Stomach smooth muscle (tissue), 2 donors: ENCODE data around the gene SETD5.

Experiments used
- H3K27ac ChIP-seq: one replicate; pipeline ENCODE4 v1.7.0; 2013; ENCODE audit warnings: mild to moderate bottlenecking, low read length, inconsistent platforms
- H3K27me3 ChIP-seq, 2 donors: one replicate each; pipeline ENCODE4 v1.7.0; 2013; ENCODE audit warnings: low read length in 2 of 2; ENCODE audit not compliant: insufficient read depth in 2 of 2, control insufficient read depth in 1 of 2
- H3K36me3 ChIP-seq, 2 donors: one replicate each; pipeline ENCODE4 v1.7.0; 2013; ENCODE audit warnings: low read length in 2 of 2; ENCODE audit not compliant: control insufficient read depth in 2 of 2, insufficient read depth in 2 of 2
- H3K4me1 ChIP-seq: one replicate; pipeline ENCODE4 v1.7.0; 2013; ENCODE audit warnings: low read length; ENCODE audit not compliant: control insufficient read depth, insufficient read depth
- H3K4me3 ChIP-seq, 2 donors: one replicate each; pipeline ENCODE4 v1.7.0; 2013; ENCODE audit warnings: low read length in 2 of 2
- H3K9ac ChIP-seq, 2 donors: one replicate each; pipeline ENCODE4 v1.7.0; 2013; ENCODE audit warnings: low read length in 2 of 2, mild to moderate bottlenecking in 1 of 2
- H3K9me3 ChIP-seq, 2 donors: one replicate each; pipeline ENCODE4 v1.7.0; 2013; ENCODE audit warnings: low read length in 2 of 2; ENCODE audit not compliant: control insufficient read depth in 2 of 2
- donor health status: healthy.
- donor health status: Pancreatic carcinoma.

SETD5 gene

DNA sequence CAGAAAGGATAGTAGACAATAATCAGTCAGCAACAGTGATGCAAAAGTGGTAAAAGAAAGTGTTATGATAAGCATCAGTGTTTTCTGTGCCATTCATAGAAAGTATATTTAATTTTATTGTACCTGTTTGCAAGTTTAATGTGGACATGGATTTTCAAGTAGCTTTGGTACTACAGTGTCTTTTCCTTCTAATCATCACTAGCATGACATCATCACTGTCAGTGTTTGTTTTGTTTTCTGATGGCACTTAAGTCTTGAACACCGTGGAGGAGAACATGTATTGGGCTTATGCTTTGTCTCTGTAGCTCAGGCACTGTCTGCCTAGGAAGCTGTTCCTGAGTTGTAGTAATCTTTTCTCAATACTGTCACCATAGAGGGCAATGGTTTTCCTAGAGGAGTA lies 41.9 kb downstream of the SETD5 start:
- no peak overlapping the region for H3K27ac ChIP-seq
- H3K27me3 ChIP-seq, result no peaks in the 10 kb centered on the region
- no peaks in the 10 kb centered on the region for H3K4me1 ChIP-seq
- H3K4me3 ChIP-seq, result no peak overlapping the region
- no peak overlapping the region for H3K9ac ChIP-seq
- peaks cover 62 to 72% of the 10 kb centered on the region in 2 donors for H3K36me3 ChIP-seq
- H3K9me3 ChIP-seq, result no peaks in the 10 kb centered on the region

- no peaks in the 10 kb centered on the region for H3K27me3 ChIP-seq
Measured at GRCh38 chr3:9441501-9442221, 44.2 kb downstream of the SETD5 start.

GRCh38 chr3:9448071-9448470 lies 50.7 kb downstream of the SETD5 start:
- H3K27ac ChIP-seq, result no peak overlapping the region
- no peak overlapping the region for H3K9ac ChIP-seq
- H3K4me1 ChIP-seq, result no peaks in the 10 kb centered on the region
- no peaks in the 10 kb centered on the region for H3K27me3 ChIP-seq
- H3K9me3 ChIP-seq, result no peaks in the 10 kb centered on the region
- no peak overlapping the region for H3K4me3 ChIP-seq
- H3K36me3 ChIP-seq, result peaks cover 61 to 71% of the 10 kb centered on the region in 2 donors

More at GRCh38 chr3:9441501-9442221, 44.2 kb downstream of the SETD5 start:
- Histone ChIP-seq H3K4me1 (no peaks in the 10 kb centered on the region), H3K4me3 (no peak overlapping the region), H3K9me3 (no peaks in the 10 kb centered on the region), H3K9ac (no peak overlapping the region), H3K27ac (no peak overlapping the region), H3K36me3 (peaks cover 57 to 60% of the 10 kb centered on the region in 2 donors)

GRCh38 chr3:9448643-9449042 lies 51.2 kb downstream of the SETD5 start:
- no peaks in the 10 kb centered on the region for H3K4me1 ChIP-seq
- no peak overlapping the region for H3K27ac ChIP-seq

DNA sequence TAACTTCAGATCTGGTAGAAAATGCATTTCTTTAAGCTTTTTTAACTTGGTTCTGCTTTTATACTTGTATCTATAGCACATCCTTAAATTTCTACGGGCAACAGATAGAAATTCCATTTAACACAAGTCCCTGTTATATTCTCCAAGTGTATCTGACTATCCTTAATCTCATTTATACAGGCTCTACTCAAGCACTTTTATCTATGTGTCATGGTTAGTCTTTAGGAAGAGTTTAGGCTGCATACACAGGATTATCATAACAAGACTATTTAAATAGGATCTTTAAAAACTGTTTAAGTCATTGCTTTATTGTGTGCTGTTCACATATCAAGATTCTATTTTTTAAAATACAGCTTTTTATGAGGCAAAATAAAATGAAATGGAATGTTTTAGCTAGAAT lies 52.7 kb downstream of the SETD5 start:
- Histone ChIP-seq H3K36me3 (peaks cover 43 to 64% of the 10 kb centered on the region in 2 donors), H3K27me3 (no peaks in the 10 kb centered on the region), H3K9me3 (no peaks in the 10 kb centered on the region), H3K4me3 (no peak overlapping the region), H3K9ac (no peak overlapping the region), H3K4me1 (no peaks in the 10 kb centered on the region), H3K27ac (no peak overlapping the region)

More at GRCh38 chr3:9448643-9449042, 51.2 kb downstream of the SETD5 start:
- H3K9me3 ChIP-seq, result no peaks in the 10 kb centered on the region
- H3K36me3 ChIP-seq, result peaks cover 55 to 69% of the 10 kb centered on the region in 2 donors
- no peak overlapping the region for H3K9ac ChIP-seq
- no peaks in the 10 kb centered on the region for H3K27me3 ChIP-seq
- H3K4me3 ChIP-seq, result no peak overlapping the region

DNA sequence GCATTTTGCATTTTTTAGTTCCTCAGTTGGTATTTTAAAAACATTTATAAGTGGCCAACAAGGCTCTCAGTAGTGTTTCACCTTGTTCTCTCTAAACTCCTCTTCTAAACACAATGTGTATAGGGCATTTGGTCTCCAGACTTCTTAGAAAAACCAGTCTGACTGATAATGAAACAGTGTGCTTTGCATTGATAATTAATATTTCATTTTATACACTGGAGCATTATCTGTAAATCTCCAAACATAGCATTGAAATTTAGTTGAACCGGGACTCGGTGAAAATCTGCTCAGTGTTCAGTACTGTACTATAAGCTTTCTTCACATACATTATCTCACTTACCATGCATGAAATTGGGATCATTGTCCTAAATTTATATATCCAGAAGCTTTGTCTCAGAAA lies 53.6 kb downstream of the SETD5 start:
- H3K27ac ChIP-seq, result no peak overlapping the region
- H3K36me3 ChIP-seq, result peaks cover 43 to 61% of the 10 kb centered on the region in 2 donors
- no peak overlapping the region for H3K4me3 ChIP-seq
- H3K9ac ChIP-seq, result no peak overlapping the region
- no peaks in the 10 kb centered on the region for H3K4me1 ChIP-seq
- no peaks in the 10 kb centered on the region for H3K27me3 ChIP-seq
- no peaks in the 10 kb centered on the region for H3K9me3 ChIP-seq

DNA sequence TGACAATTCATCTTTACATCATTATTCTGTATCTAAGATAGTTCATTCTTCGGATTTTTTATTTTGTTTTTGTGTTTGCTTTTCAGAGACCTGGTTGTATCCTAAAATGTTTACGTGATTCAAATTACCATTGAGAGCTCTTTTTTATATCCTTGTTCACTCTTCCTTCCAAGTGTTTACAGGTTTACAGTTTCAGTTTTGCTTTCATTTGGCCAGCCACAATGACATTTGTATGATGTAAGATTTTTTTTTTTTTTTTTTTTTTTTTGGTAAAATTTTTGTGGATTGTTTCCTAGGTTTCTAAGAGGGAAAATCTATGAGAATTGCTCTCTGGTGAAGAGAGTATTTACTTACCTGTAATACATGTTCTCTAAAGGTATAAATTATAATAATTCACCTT lies 55.0 kb downstream of the SETD5 start:
- Histone ChIP-seq H3K9me3 (no peaks in the 10 kb centered on the region), H3K9ac (no peak overlapping the region), H3K27me3 (no peaks in the 10 kb centered on the region), H3K4me3 (no peak overlapping the region), H3K27ac (no peak overlapping the region), H3K36me3 (peaks cover 40 to 56% of the 10 kb centered on the region in 2 donors), H3K4me1 (no peaks in the 10 kb centered on the region)

DNA sequence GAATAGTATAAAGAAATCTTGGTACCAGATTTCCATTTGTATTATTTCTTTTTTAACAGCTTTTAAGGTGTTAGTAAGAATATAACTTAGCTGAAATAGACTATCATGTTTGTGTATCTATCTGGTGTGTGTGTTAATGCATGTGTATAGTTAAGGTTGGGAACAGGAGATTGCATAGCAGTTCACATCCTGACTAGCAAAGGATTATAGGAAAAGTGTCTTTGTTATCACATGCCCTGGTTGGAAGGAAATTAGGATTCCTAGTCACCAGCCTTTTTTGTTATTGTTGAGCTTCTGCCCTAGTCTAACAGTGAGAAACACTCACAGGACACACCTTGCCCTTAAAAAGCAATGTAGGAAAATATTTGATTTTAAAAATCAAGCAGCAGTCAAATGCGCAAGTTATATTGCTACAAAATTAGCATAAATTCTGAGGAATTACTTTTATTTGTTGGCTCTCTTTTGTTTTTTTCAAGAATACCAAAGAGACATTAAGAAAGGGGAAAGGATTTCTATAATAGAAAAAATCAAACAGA lies 58.2 kb downstream of the SETD5 start:
- Histone ChIP-seq H3K9me3 (no peaks in the 10 kb centered on the region), H3K27me3 (no peaks in the 10 kb centered on the region), H3K4me1 (no peaks in the 10 kb centered on the region), H3K27ac (no peak overlapping the region), H3K9ac (no peak overlapping the region), H3K36me3 (peaks cover 17 to 33% of the 10 kb centered on the region in 2 donors), H3K4me3 (no peak overlapping the region)

DNA sequence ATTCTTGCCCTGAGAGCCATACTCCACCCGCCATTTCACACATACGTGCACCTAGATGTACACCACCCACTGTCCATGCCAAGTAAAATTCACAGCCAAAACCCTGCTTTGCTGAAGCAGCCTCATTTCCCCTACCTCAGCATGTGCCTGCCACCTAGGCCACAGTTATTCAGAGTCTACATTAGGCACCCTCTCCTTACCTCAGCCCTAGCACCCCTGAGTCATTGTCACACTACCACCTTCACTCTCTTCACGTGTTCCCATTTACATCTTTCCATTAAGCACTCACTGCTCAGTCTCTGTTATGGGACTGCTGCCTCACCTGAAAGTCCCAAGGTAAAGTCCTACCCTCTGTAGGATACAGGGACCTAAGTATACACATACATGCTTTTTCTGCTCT lies 70.0 kb downstream of the SETD5 start:
- Histone ChIP-seq H3K4me1 (no peaks in the 10 kb centered on the region), H3K27me3 (no peaks in the 10 kb centered on the region), H3K4me3 (no peak overlapping the region), H3K9ac (no peak overlapping the region), H3K27ac (no peak overlapping the region), H3K36me3 (peaks cover 62 to 71% of the 10 kb centered on the region in 2 donors), H3K9me3 (no peaks in the 10 kb centered on the region)

DNA sequence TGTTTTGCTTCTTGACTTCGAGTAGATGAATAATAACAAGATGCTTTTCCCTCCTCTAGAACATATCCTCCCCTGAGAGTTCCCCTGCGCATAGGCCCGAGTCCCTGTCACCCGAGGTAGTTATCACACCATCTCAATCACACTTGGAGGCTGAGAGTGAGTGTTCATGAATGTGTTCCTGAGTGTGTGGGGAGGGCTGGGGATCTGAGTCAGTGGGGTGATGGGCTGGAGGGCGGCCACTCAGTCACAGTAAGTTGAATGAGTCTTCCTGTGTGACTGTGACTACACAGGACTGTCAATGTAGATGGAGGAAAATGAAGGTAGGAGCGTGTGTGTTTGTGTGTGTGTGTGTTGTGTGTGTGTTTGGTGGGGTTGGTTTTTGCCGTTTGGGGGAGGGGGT lies 71.0 kb downstream of the SETD5 start:
- H3K4me1 ChIP-seq, result no peaks in the 10 kb centered on the region
- no peak overlapping the region for H3K27ac ChIP-seq
- no peak overlapping the region for H3K4me3 ChIP-seq
- H3K9me3 ChIP-seq, result no peaks in the 10 kb centered on the region
- H3K36me3 ChIP-seq, result peaks cover 64 to 72% of the 10 kb centered on the region in 2 donors
- no peak overlapping the region for H3K9ac ChIP-seq
- H3K27me3 ChIP-seq, result no peaks in the 10 kb centered on the region

- no peaks in the 10 kb centered on the region for H3K9me3 ChIP-seq
- H3K4me3 ChIP-seq, result no peak overlapping the region
- H3K4me1 ChIP-seq, result no peaks in the 10 kb centered on the region
- no peak overlapping the region for H3K27ac ChIP-seq
- H3K27me3 ChIP-seq, result no peaks in the 10 kb centered on the region
- peaks cover 70 to 76% of the 10 kb centered on the region in 2 donors for H3K36me3 ChIP-seq
- H3K9ac ChIP-seq, result no peak overlapping the region
Measured at GRCh38 chr3:9469986-9470385, 72.6 kb downstream of the SETD5 start.
